Activated gamma-delta T cell treated with anti-CD3 and anti-CD28 coated beads, Interleukin-2, amount 50 U/mL, for 16 hours (primary cell): ENCODE data around the gene NOP9.
A peak's percentile ranks its signal among the peaks of the same experiment; 100 is the strongest.

Experiments
- DNase-seq: peaks from one replicate; pipeline ENCODE4 v3.0.0-alpha.2; 2020; ENCODE audit warnings: low read depth

The NOP9 gene

GRCh38 chr14:24299255-24300191, at the start of gene NOP9, which contains the start of gene DHRS1:
Gene NOP9 (plus strand): TSS chr14:24299850. CDS start chr14:24299955, 105 bp downstream.
Gene DHRS1 (minus strand): TSS chr14:24299780. CDS start chr14:24299106, 674 bp downstream.
- peak; percentile 89 for DNase-seq

- no peak for DNase-seq
Observed at GRCh38 chr14:24250354-24250753, 49.3 kb upstream of the NOP9 start.

GRCh38 chr14:24251880-24252288, 47.8 kb upstream of the NOP9 start:
- DNase-seq = no peak

- DNase-seq = no peak
Observed at GRCh38 chr14:24252289-24253124, 47.1 kb upstream of the NOP9 start.

- DNase-seq = no peak
Observed at GRCh38 chr14:24253936-24254335, 45.7 kb upstream of the NOP9 start.

GRCh38 chr14:24254630-24255392, 44.8 kb upstream of the NOP9 start:
- DNase-seq = no peak

- no peak for DNase-seq
Observed at GRCh38 chr14:24255438-24255837, 44.2 kb upstream of the NOP9 start.

- no peak for DNase-seq
Observed at GRCh38 chr14:24255931-24256711, 43.5 kb upstream of the NOP9 start.

- DNase-seq = no peak
Observed at GRCh38 chr14:24256960-24257359, 42.7 kb upstream of the NOP9 start.

- DNase-seq = no peak
Observed at GRCh38 chr14:24258119-24258518, 41.5 kb upstream of the NOP9 start.

GRCh38 chr14:24258548-24259265, 40.9 kb upstream of the NOP9 start:
- no peak for DNase-seq

- DNase-seq = no peak
Observed at GRCh38 chr14:24259282-24260025, 40.2 kb upstream of the NOP9 start.

- no peak for DNase-seq
Observed at GRCh38 chr14:24260026-24260779, 39.4 kb upstream of the NOP9 start.

- no peak for DNase-seq
Observed at GRCh38 chr14:24260780-24261157, 38.9 kb upstream of the NOP9 start.

GRCh38 chr14:24261256-24261968, 38.2 kb upstream of the NOP9 start:
- DNase-seq = no peak

GRCh38 chr14:24261969-24262327, 37.7 kb upstream of the NOP9 start:
- no peak for DNase-seq

GRCh38 chr14:24262821-24263733, 36.6 kb upstream of the NOP9 start, which contains the start of gene TGM1:
Gene TGM1 (minus strand): TSS chr14:24263177. CDS start chr14:24262352, 825 bp downstream.
- DNase-seq = no peak
